GM12878 (cell line): ENCODE results near the gene CPLANE2. TPM values are rescaled to one million over a fixed set of nuclear protein-coding genes. Genes with fewer than 3 reads are reported as not detected.

ENCODE experiments used
- ATAC-seq: fragments of 200-7000 bp; cut with Tn5 transposase; 3 replicates; pipeline ENCODE4 v1.9.1; 2020; ENCODE audit warnings: mild to moderate bottlenecking, moderate library complexity
- BruUV-seq: library from RNA; stranded (reverse); fragments of 400-500 nt; replicated peaks from 2 replicates; lab custom pipeline; 2021; lab: Mats Ljungman, UMichigan
- CTCF ChIA-PET: fragments of 300-600 bp; sonication (Branson Sonifier 250); formaldehyde crosslinking; extraction: SDS; loops from one replicate; lab custom pipeline; 2021; ENCODE audit warnings: inconsistent platforms; lab: Yijun Ruan, JAX
- POLR2A ChIA-PET: fragments of 350-600 bp; formaldehyde crosslinking; extraction: SDS; loops from one replicate; lab custom pipeline; 2021; ENCODE audit warnings: inconsistent platforms; lab: Charles Lee
- RAD21 ChIA-PET: fragments of 300-600 bp; sonication (Branson Sonifier 250); formaldehyde crosslinking; loops from one replicate; lab custom pipeline; 2023; ENCODE audit warnings: antibody characterized with exemption; ENCODE audit not compliant: unreplicated experiment; lab: Charles Lee
- SMC1A ChIA-PET: fragments of 300-600 bp; sonication (Branson Sonifier 250); formaldehyde crosslinking; loops from one replicate; lab custom pipeline; 2023; ENCODE audit not compliant: unreplicated experiment, uncharacterized antibody; lab: Charles Lee
- DNase-seq: peaks from one replicate; pipeline ENCODE4 v3.0.0-alpha.2; 2011; ENCODE audit warnings: low read depth, low spot score
- FAIRE-seq: peaks from 3 replicates; lab custom pipeline; 2011; peaks lifted over from hg19 to GRCh38; lab: Jason Lieb, UNC
- H2AFZ ChIP-seq: 2 replicates; pipeline ENCODE4 v1.6.0; 2011; ENCODE audit warnings: low read depth, low read length, control low read depth; ENCODE audit not compliant: control insufficient read depth
- H3K27ac ChIP-seq: 2 replicates; pipeline ENCODE4 v1.5.1; 2011; ENCODE audit warnings: control low read depth; ENCODE audit not compliant: control insufficient read depth, insufficient read depth
- H3K27me3 ChIP-seq, 2 experiments: replicated peaks in 1 of 2; 2 replicates each; pipeline versions ENCODE4 v1.6.0 to v1.6.1; 2011; ENCODE audit warnings: low read length in 1 of 2; ENCODE audit not compliant: control insufficient read depth in 2 of 2, insufficient read depth in 2 of 2
- H3K36me3 ChIP-seq, 2 experiments: 2 replicates each; pipeline ENCODE4 v1.5.1; 2011; ENCODE audit warnings: low read length in 1 of 2; ENCODE audit not compliant: control insufficient read depth in 2 of 2, insufficient read depth in 2 of 2
- H3K4me1 ChIP-seq: 2 replicates; pipeline ENCODE4 v1.6.1; 2011; ENCODE audit warnings: mild to moderate bottlenecking, low read length, moderate library complexity, mixed read lengths; ENCODE audit not compliant: control insufficient read depth, insufficient read depth
- H3K4me2 ChIP-seq: 2 replicates; pipeline ENCODE4 v1.6.0; 2011; ENCODE audit warnings: control low read depth; ENCODE audit not compliant: control insufficient read depth, insufficient read depth
- H3K4me3 ChIP-seq: fragments of 200-600 bp; sonication (generic); 2 replicates; pipeline ENCODE4 v1.5.1; 2016
- H3K79me2 ChIP-seq: 2 replicates; pipeline ENCODE4 v1.6.0; 2011; ENCODE audit warnings: low read length; ENCODE audit not compliant: control insufficient read depth, insufficient read depth
- H3K9ac ChIP-seq: 2 replicates; pipeline ENCODE4 v1.8.0; 2011; ENCODE audit warnings: low read length, control low read depth, mixed read lengths; ENCODE audit not compliant: control insufficient read depth, insufficient read depth
- H3K9me3 ChIP-seq: replicated peaks from 3 replicates; pipeline ENCODE4 v1.5.1; 2011; ENCODE audit warnings: mild to moderate bottlenecking, low read length; ENCODE audit not compliant: control insufficient read depth, insufficient read depth
- H4K20me1 ChIP-seq: 2 replicates; pipeline ENCODE4 v1.6.0; 2011; ENCODE audit not compliant: control insufficient read depth, insufficient read depth
- BCL11A ChIP-seq: IDR thresholded peaks from 2 replicates; pipeline ENCODE4 v1.6.1; 2011; ENCODE audit warnings: low read depth, low read length
- BHLHE40 ChIP-seq, 2 experiments: fragments of 450-650 bp in 1 of 2; IDR thresholded peaks; 2 replicates each; pipeline ENCODE4 v1.6.1; 2011 to 2017; ENCODE audit warnings: low read depth in 2 of 2, borderline replicate concordance in 1 of 2, improper control_type of control experiment in 1 of 2, low read length in 1 of 2, mild to moderate bottlenecking in 1 of 2
- BRCA1 ChIP-seq: IDR thresholded peaks from 2 replicates; pipeline ENCODE4 v1.6.1; 2011; ENCODE audit warnings: low read depth, low read length, improper control_type of control experiment
- ESRRA ChIP-seq: IDR thresholded peaks from 2 replicates; pipeline ENCODE4 v1.6.1; 2012; ENCODE audit warnings: mild to moderate bottlenecking, low read length, improper control_type of control experiment
- IKZF2 ChIP-seq, 2 experiments: fragments of 450-650 bp; IDR thresholded peaks; 2 replicates each; pipeline ENCODE4 v1.6.1; 2017; ENCODE audit warnings: mild to moderate bottlenecking in 2 of 2, moderate library complexity in 2 of 2
- MTA2 ChIP-seq: fragments of 450-650 bp; IDR thresholded peaks from 2 replicates; pipeline ENCODE4 v1.6.1; 2016; ENCODE audit warnings: low read depth, mild to moderate bottlenecking, moderate library complexity
- NBN ChIP-seq: fragments of 450-650 bp; IDR thresholded peaks from 2 replicates; pipeline ENCODE4 v1.6.1; 2016
- PAX8 ChIP-seq: fragments of 450-650 bp; IDR thresholded peaks from 2 replicates; pipeline ENCODE4 v1.6.1; 2017; ENCODE audit warnings: mild to moderate bottlenecking, moderate library complexity
- RBBP5 ChIP-seq: fragments of 200-600 bp; sonication (generic); conservative IDR thresholded peaks from 2 replicates; pipeline ENCODE4 v1.6.1; 2016
- SPI1 ChIP-seq: IDR thresholded peaks from 2 replicates; pipeline ENCODE4 v1.6.1; 2011; ENCODE audit warnings: low read depth, mild to moderate bottlenecking, low read length, moderate library complexity, borderline replicate concordance; ENCODE audit not compliant: insufficient read depth
- ZNF622 ChIP-seq: fragments of 450-650 bp; IDR thresholded peaks from 2 replicates; pipeline ENCODE4 v1.6.1; 2017; ENCODE audit warnings: mild to moderate bottlenecking, inconsistent platforms
- WGBS: methylation state at CpG from one replicate; pipeline ENCODE4 v1.1.6; 2016; ENCODE audit warnings: low lambda C conversion rate; ENCODE audit not compliant: insufficient replicate concordance, insufficient coverage; ENCODE audit errors: missing lambda C conversion rate; 5-methylcytosine and 5-hydroxymethylcytosine counted together
- in situ Hi-C: fragments of 300-500 bp; cut with MboI; formaldehyde crosslinking; loops from 9 replicates; pipeline ENCODE4 v1.14.3; 2018; ENCODE audit warnings: mixed read lengths
- intact Hi-C: fragments of 100-400 bp; cut with micrococcal nuclease; formaldehyde crosslinking; loops from one replicate; pipeline ENCODE4 v1.14.2; 2022; ENCODE audit not compliant: unreplicated experiment
- polyA plus RNA-seq, 11 experiments: library from polyadenylated mRNA; depleted of rRNA in 4 of 11; unstranded in 6 of 11; stranded (reverse) in 5 of 11; fragments of >200 nt; fragmentation: Nextera tagmentation in 4 of 11; fragmentation: Illumina TruSeq in 1 of 11; extraction: Ambion mirVana in 4 of 11; extraction: Trizol in 1 of 11; gene quantifications; 1 replicate in 1 of 11; 2 replicates in 10 of 11; pipeline versions ENCODE4 v1.2.1 to v1.2.3, GENCODE V29; 2011 to 2016; ENCODE audit warnings: inconsistent platforms in 2 of 11, missing spikeins in 2 of 11, low read depth in 1 of 11
- total RNA-seq, 4 experiments: library from RNA; depleted of rRNA in 3 of 4; stranded (reverse); fragments of >200 nt in 3 of 4; fragmentation: Illumina TruSeq in 1 of 4; extraction: Trizol in 1 of 4; gene quantifications; 2 replicates each; pipeline versions ENCODE4 v1.2.1 to v1.2.3, GENCODE V29; 2013 to 2021
- TF ChIP-seq, protein P1 (sequence below): fragments of 450-650 bp; IDR thresholded peaks from 2 replicates; pipeline ENCODE4 v1.6.1; 2014; ENCODE audit warnings: mild to moderate bottlenecking
- TF ChIP-seq, protein P2 (sequence below): fragments of 450-650 bp; IDR thresholded peaks from 2 replicates; pipeline ENCODE4 v1.6.1; 2016; ENCODE audit warnings: mild to moderate bottlenecking, moderate library complexity, borderline replicate concordance

Gene CPLANE2
- total and polyA plus RNA-seq, 10 of the 15 experiments (the other 5 are each of a cell fraction or from before 2014, with no cell fraction given): 0.09 to 4.5 (median 2.3) TPM; not detected in 1

DNA sequence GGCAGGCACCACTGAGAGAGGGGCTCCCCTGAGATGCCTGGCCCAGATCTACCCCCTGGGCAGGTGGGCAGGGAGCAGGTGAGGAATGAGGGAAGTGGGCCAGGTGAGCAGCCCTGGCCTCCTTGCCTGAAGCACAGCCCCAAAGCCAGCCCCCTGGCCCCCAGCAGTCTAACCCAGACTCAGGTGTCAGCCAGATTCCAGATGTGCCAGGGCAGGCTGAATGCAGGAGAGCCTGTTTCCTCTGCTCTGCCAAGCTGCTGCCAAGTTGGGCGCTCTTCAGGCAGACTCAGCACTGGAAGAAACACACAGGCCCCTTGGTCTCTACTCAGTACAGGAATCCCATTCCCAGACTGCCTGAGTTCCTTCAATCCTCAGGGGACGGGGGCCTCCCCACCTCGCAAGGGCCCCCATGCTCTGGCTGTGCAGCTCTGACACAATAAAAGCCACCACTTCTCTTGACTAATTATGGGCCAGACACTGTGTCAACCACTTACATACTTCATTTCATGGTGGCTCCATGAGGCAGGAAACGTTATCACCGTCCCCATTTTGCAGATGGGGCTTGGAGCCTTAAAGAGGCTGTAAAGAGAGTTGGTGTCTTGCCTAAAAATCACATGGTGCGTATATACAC lies 45.0 kb downstream of the CPLANE2 start:
- Histone ChIP-seq H3K4me3 (no peak overlapping the region), H3K9ac (no peak overlapping the region), H3K27ac (no peak overlapping the region), H3K9me3 (no peaks in the 10 kb centered on the region), H3K4me1 (no peaks in the 10 kb centered on the region; the same call in 1 of the 2 replicates), H3K36me3 (no peaks in the 10 kb centered on the region), H4K20me1 (no peaks in the 10 kb centered on the region), H2AFZ (no peak overlapping the region), H3K27me3 (no peaks in the 10 kb centered on the region), H3K79me2 (no peaks in the 10 kb centered on the region), H3K4me2 (no peak overlapping the region)
- ChIA-PET RAD21 (interaction anchor here (12.2 kb wide), 1 partner anchor 110 kb away, joined by 223 read pairs; no protein-coding TSS in a partner anchor), POLR2A (no interaction called here), SMC1A (interaction anchor here (1.0 kb wide), 1 partner anchor 113 kb away, joined by 6 read pairs; no protein-coding TSS in a partner anchor), CTCF (interaction anchor here (1.6 to 15.1 kb wide), 3 partner anchors 52 to 171 kb away, joined by 4 to 375 read pairs (median 8); no protein-coding TSS in a partner anchor)
- DNase-seq: no peak
- FAIRE-seq: no peak
- 23% methylated on average over 6 of the region's 6 CpGs for WGBS
- in situ Hi-C loops: no loop called here
- no peak for TF ChIP-seq ESRRA
- TF ChIP-seq BHLHE40 (IDR thresholded peaks at IDR 0.05; ENCODE audit: borderline replicate concordance in 1 of 2, low read depth in 2 of 2, low read length in 1 of 2): peak in 1 of 2 experiments; percentile 59; a peak in 1 of 4 replicates
- BruUV-seq: no TSS peak
- ATAC-seq: no peak
- intact Hi-C loops: no loop called here

DNA sequence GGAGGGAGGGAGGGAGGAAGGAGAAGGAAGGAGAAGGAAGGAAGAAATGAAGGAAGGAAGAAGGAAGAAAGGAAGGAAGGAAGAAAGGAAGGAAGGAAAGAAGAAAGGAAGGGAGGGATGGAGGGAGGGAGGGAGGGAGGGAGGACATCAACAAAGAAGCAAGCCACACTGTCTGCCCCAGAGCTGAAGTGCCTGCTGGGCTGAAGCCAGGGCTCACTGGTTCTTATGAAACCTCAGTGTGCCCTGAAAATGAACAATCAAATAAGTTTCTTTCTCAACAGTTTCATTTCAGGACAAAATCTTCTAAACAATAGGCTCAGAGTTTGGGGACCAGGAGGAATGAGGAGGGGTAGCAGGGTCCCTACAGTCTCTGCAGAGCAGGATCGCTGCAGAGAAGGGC lies 45.7 kb downstream of the CPLANE2 start:
- no TSS peak for BruUV-seq
- DNase-seq (no peak), ATAC-seq (no peak), FAIRE-seq (no peak)
- Histone ChIP-seq H3K9me3 (no peaks in the 10 kb centered on the region), H3K4me2 (no peak overlapping the region), H3K4me3 (no peak overlapping the region), H3K27ac (no peak overlapping the region), H3K4me1 (no peaks in the 10 kb centered on the region; the same call in 1 of the 2 replicates), H3K9ac (no peak overlapping the region), H3K79me2 (no peaks in the 10 kb centered on the region), H4K20me1 (no peaks in the 10 kb centered on the region), H2AFZ (no peak overlapping the region), H3K36me3 (no peaks in the 10 kb centered on the region), H3K27me3 (no peaks in the 10 kb centered on the region)
- intact Hi-C loops: no loop called here
- ChIA-PET RAD21 (interaction anchor here (12.2 kb wide), 1 partner anchor 110 kb away, joined by 223 read pairs; no protein-coding TSS in a partner anchor), POLR2A (no interaction called here), SMC1A (no interaction called here), CTCF (interaction anchor here (1.0 to 15.1 kb wide), 3 partner anchors 8 to 110 kb away, joined by 3 to 375 read pairs (median 4); no protein-coding TSS in a partner anchor)
- 44% methylated on average over 1 of the region's 1 CpG for WGBS
- in situ Hi-C loops: no loop called here
- no peak for TF ChIP-seq ZNF622
- no peak for TF ChIP-seq SPI1
- no peak for TF ChIP-seq MTA2
- no peak for TF ChIP-seq IKZF2 (IDR thresholded peaks at IDR 0.05)
- TF ChIP-seq NBN: no peak
- no peak for TF ChIP-seq BCL11A
- TF ChIP-seq PAX8: no peak
- TF ChIP-seq BRCA1: no peak
- TF ChIP-seq, protein P1, sequence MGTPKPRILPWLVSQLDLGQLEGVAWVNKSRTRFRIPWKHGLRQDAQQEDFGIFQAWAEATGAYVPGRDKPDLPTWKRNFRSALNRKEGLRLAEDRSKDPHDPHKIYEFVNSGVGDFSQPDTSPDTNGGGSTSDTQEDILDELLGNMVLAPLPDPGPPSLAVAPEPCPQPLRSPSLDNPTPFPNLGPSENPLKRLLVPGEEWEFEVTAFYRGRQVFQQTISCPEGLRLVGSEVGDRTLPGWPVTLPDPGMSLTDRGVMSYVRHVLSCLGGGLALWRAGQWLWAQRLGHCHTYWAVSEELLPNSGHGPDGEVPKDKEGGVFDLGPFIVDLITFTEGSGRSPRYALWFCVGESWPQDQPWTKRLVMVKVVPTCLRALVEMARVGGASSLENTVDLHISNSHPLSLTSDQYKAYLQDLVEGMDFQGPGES: no peak
- TF ChIP-seq, protein P2, sequence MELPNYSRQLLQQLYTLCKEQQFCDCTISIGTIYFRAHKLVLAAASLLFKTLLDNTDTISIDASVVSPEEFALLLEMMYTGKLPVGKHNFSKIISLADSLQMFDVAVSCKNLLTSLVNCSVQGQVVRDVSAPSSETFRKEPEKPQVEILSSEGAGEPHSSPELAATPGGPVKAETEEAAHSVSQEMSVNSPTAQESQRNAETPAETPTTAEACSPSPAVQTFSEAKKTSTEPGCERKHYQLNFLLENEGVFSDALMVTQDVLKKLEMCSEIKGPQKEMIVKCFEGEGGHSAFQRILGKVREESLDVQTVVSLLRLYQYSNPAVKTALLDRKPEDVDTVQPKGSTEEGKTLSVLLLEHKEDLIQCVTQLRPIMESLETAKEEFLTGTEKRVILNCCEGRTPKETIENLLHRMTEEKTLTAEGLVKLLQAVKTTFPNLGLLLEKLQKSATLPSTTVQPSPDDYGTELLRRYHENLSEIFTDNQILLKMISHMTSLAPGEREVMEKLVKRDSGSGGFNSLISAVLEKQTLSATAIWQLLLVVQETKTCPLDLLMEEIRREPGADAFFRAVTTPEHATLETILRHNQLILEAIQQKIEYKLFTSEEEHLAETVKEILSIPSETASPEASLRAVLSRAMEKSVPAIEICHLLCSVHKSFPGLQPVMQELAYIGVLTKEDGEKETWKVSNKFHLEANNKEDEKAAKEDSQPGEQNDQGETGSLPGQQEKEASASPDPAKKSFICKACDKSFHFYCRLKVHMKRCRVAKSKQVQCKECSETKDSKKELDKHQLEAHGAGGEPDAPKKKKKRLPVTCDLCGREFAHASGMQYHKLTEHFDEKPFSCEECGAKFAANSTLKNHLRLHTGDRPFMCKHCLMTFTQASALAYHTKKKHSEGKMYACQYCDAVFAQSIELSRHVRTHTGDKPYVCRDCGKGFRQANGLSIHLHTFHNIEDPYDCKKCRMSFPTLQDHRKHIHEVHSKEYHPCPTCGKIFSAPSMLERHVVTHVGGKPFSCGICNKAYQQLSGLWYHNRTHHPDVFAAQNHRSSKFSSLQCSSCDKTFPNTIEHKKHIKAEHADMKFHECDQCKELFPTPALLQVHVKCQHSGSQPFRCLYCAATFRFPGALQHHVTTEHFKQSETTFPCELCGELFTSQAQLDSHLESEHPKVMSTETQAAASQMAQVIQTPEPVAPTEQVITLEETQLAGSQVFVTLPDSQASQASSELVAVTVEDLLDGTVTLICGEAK: no peak
- no peak for TF ChIP-seq RBBP5
